ENCODE data around the gene PGLYRP1.

Gene PGLYRP1

DNA sequence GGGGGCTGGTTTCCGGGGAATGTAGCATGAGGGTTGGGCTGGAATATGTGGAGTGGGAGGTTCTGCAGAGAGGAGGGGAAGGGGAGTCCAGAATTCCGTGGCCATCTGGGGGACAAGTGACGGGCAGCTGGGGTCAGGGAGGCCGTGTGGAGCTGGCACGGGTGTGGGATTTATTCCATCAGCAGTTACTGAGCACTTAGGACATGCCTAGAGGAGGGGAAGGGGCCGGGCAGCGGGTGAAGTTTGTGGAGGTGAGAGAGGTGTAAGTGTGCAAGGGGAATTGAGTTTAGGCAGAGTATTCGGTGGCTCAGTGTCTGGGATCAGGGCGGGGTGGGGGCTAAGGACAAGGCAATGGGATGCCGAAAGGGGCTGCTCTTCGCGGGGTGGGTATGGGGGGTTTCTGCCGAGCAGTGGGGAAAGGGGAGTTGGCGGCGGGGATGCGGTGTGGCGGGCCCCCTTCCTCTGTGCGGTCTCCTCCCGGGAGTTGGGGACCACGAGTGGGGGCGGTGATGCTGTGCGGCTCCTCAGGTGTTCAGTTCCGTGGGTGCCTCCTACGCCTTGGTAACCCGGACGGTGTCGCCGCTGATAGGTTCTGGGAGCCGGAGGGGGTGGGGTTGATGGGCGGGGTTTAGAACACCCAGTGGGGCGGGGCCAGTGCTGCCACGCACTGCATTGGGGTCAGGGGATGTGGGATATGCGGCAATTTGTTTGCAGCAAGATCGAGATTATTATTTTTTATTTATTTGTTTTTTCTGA, 22.2 kb downstream of the PGLYRP1 start:
- peak; percentile 62 for DNase-seq (ENCODE audit: low read depth)

- no peak for DNase-seq (ENCODE audit: low read depth)
These were observed 23.2 kb downstream of the PGLYRP1 start for GRCh38 chr19:45999653-46000121.

GRCh38 chr19:45998834-45999233, 24.0 kb downstream of the PGLYRP1 start:
- DNase-seq (ENCODE audit: low read depth): no peak

DNA sequence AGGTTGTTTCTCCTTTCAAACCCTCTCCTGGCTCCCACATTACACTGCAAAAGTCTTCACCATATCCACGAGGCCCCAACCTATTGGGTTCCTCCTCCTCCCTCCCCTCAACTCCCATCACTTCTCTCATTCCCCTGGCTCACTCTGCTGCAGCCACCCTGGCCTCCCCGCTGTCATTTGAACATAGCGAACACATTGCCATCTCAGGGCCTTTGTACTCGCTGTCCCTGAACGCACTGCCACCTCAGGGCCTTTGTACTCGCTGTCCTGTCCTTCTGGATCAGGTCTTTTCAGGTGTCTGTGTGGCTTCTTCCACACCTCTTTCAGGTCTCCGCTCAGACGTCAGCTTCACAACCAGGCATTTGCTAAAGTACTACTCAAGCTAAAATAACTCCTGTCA, 25.9 kb downstream of the PGLYRP1 start:
- no peak for DNase-seq (ENCODE audit: low read depth)

GRCh38 chr19:45995715-45996385, 27.0 kb downstream of the PGLYRP1 start:
- DNase-seq (ENCODE audit: low read depth): no peak

DNA sequence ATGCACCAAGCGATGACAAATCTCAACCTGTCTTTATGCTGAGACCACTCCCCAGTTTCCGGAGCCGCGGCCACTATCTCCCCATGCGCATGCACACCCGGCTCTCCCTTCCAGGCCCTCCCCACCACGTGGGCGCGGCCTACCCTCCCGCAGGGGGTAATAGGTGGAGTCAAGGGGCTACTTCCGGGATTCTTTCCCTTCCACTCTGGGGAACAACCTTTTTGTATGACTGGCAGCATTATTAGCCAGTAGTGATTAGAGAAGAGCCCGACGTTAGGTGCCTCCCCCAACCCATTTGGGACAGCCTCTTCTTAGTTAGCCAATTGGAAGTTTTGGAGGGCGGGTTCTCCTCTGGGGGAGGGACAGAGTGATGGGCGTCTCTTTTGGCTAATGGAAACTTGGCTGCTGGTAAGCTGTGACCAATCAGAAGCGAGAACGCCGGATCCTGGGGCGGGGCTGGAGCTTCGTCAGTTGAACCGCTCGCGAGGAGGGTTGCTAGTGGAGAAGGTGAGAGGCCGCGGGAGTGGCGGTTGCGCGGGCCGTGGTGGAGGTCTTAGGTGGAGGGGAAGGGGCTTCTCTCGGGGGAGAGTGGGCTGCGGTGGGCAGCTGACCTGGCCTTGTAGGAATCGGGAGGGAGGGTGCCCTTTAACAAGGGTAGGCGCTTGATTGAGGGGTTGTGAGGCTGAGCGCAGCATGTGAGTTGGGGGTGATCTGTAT, 27.7 kb downstream of the PGLYRP1 start, which contains the start of gene CCDC61:
Gene CCDC61, plus strand, starts transcription at position 470 of the 717 bp plus-strand sequence. CDS start 7,552 bp downstream, outside the sequence.
- DNase-seq (ENCODE audit: low read depth): peak; percentile 94

DNA sequence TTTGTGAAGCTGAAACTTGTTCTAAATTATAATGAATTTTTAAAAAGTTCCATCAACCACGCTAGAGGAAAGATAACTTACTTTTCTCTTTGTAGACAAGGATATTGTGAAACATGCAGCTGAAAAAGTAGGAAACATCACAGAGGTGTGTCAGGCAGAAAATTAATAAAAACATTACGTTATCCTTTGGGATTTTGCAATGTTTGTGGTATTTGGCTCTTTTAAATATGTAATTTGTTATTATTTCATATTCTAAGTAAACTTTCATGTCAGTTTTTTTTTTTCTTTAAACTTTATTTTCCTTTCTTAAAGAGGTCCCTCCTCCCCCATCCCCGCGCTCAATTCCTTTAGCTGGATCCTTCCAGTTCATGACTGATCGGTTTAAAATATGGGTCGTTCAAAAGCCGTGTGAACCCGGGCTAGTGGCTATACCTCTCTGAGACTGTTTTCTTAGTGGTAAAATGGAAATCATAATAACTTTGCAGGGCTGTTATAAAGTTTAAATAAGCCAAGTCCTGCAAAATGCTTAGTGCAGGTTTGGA, 28.3 kb downstream of the PGLYRP1 start:
- no peak for DNase-seq (ENCODE audit: low read depth)

DNA sequence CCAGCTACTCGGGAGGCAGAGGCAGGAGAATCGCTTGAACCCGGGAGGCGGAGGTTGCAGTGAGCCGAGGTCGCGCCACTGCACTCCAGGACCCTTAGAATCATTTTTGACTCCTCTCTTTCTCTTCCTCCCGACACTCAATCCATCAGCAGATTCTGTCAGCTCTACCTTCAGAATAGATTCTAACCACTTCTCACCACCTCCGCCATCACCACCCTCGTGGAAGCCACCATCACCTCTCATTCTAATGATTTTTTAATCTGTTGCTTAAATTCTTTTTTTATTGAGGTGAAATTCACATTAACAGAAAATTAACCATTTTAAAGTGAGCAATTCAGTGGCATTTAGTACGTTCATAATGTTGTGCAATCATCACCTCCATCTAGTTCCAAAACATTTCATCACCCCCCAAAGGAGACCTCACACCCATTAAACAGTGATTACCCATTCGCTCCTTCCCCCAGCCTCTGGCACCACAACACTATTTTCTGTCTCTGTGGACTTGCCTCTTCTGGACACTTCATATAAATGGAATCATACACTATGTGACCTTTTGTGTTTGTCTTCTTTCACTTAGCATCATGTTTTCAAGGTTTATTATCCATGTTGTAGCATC, 32.6 kb downstream of the PGLYRP1 start:
- no peak for DNase-seq (ENCODE audit: low read depth)

GRCh38 chr19:45985321-45985720, 37.5 kb downstream of the PGLYRP1 start:
- no peak for DNase-seq (ENCODE audit: low read depth)

DNA sequence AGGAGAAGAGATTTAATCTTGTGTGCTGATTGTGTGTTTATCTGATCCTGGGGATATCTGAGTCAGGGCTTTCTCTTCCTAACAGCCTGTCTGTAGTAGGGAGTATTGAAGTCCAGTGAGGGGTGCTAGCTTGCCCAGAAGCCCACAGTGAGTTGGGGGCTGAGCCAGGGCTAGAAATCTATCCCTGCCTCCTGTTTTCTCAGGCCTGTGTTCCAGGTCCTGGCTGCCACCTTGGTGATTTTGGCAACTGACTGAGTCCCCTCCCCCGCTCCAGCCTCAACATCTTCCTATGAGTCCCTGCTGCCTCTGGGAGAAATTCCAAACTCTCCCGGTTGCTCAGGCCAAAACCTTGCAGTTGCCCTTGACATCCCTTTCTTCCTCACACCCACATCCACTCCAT, 41.5 kb downstream of the PGLYRP1 start:
- no peak for DNase-seq (ENCODE audit: low read depth)

DNA sequence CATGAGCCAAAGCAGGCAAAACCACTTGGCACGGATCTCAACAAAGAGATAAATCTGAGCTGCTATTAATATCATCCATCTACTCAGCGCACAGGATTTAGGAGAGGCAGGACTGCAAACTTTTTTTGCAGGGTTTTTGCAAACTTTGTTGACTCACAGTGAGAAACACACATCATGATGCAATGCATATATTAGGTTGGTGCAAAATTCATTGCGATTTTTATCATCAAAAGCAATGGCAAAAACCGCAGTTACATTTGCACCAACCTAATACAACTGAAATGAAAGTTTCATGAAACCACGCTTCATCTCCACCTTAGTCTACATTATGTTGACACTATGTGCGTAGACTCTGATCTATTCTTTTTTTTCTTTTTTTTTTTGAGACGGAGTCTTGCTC, 44.7 kb downstream of the PGLYRP1 start:
- DNase-seq (ENCODE audit: low read depth): no peak

DNA sequence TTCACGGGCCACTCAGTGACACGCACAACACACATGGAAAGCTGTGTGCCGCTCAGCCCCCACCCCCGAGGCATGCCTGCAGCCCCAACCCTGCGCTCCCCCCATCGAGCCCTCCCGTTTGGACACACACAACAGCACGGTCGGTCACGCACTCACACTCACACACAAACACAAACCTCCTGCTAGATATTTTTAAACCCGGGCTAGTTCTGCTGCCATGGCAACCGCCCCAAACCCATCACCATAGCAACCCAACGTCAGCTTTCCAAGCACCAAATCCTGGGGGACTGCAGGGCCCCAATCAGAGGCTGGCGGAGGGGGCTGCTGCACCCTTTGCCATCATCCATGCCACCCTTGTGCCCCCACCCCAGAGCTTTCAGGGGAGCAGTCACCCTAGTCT, 46.7 kb downstream of the PGLYRP1 start:
- DNase-seq (ENCODE audit: low read depth): no peak

- no peak for DNase-seq (ENCODE audit: low read depth)
These were observed 47.4 kb downstream of the PGLYRP1 start for GRCh38 chr19:45975306-45976070.

GRCh38 chr19:45973553-45974338, 49.1 kb downstream of the PGLYRP1 start, which contains the start of gene NOVA2:
Gene NOVA2 (minus strand): TSS chr19:45973865. CDS start chr19:45973351, 514 bp downstream.
- no peak for DNase-seq (ENCODE audit: low read depth)

DNA sequence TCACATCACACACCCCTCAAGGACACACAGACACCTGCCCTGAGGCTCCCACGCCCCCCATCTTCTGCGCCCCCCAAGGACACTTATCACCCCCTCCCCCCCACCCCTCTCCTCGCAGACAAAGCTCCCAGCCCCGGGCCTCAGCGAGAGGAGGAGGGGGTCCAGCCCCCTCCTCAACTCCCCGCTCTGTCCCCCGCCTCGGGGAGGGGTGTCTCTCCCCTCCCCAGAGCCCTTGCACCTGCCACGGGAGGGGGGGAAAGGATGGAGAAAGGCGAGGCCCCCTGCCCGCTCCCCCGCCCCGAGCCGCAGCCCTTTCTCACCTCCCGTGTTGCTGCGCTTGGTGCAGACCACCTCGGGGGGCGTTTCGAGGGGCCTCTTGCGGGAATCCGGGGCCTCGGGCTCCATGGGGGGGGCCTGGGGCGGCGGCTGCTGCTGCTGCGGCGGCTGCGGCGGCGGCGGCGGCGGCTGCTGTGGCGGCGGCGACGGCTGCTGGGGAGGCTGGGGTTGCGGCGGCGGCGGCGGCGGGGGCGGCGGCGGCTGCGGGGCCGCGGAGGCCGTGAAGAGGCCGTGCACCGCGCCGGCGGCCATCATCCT, 49.8 kb downstream of the PGLYRP1 start:
- no peak for DNase-seq (ENCODE audit: low read depth)

DNA sequence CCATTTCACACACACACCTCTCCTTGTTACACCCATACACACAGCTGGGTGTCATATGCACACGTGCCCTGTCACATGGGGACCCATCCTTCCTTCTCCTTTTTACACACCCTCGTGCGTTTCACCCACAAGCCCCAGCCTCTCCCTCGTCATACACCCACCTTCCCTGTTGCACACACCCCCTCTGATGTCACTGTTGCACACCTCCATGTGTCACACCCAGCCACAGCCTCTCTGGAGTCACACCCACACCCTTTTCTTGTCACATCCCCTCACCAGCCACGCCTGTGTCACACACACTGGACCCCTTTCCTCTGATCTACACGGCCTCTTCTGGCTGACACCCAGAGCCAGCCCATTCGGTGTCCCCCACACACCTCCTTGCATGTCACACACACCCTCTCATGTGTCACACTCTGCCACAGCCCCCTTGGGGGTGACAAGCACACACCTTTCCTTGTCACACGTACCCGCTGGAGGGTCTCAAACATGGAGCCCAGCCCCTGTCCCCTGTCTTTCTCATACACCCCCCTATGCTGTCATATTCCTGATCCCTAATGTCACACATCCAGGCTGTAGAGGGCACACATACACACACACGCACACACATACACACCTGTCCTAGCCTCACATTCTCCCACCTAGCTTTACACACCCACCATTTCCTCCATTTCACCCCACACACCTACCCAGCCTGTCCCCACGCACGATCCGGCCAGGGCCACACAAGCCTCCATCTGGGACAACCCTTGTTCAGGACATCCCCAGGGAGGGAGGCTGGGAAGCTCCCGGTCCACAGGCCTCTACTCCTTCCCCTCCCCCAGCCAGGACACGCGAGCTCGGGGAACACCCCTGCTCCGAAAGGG, 50.5 kb downstream of the PGLYRP1 start:
- DNase-seq (ENCODE audit: low read depth): no peak

GRCh38 chr19:45971260-45971902, 51.5 kb downstream of the PGLYRP1 start:
- DNase-seq (ENCODE audit: low read depth): no peak

GRCh38 chr19:45969676-45970075, 53.2 kb downstream of the PGLYRP1 start:
- DNase-seq (ENCODE audit: low read depth): no peak
